Tibial artery (tissue), 4 donors: ENCODE data around the gene UFSP2.

ENCODE experiments used
- DNase-seq, 2 donors: peaks; one replicate each; pipeline ENCODE4 v3.0.0-alpha.2; 2019
- H3K27ac ChIP-seq, 2 donors: fragments of 200-600 bp; sonication (generic) in 1 of 2; 1 replicate in 1 of 2; 2 replicates in 1 of 2; pipeline ENCODE4 v1.5.1; 2018 to 2019; ENCODE audit warnings: mild to moderate bottlenecking in 1 of 2
- H3K27me3 ChIP-seq, 2 donors: fragments of 200-600 bp; sonication (generic) in 1 of 2; one replicate each; pipeline versions ENCODE4 v1.5.1 to v1.6.0; 2016 to 2019
- H3K36me3 ChIP-seq, 3 donors: fragments of 200-600 bp; sonication (generic) in 2 of 3; one replicate each; pipeline ENCODE4 v1.5.1; 2016 to 2019; ENCODE audit warnings: mild to moderate bottlenecking in 2 of 3
- H3K4me1 ChIP-seq, 4 donors: fragments of 200-600 bp; sonication (generic) in 2 of 4; 1 replicate in 3 of 4; 2 replicates in 1 of 4; pipeline ENCODE4 v1.5.1; 2016 to 2019
- H3K4me3 ChIP-seq, 2 donors: fragments of 200-600 bp; sonication (generic) in 1 of 2; 1 replicate in 1 of 2; 2 replicates in 1 of 2; pipeline ENCODE4 v1.5.1; 2018 to 2019; ENCODE audit warnings: mild to moderate bottlenecking in 2 of 2
- H3K9me3 ChIP-seq, 3 donors: fragments of 200-600 bp; sonication (generic) in 1 of 3; one replicate each; pipeline ENCODE4 v1.5.1; 2016 to 2019
- intact Hi-C: fragments of 100-400 bp; cut with DNase I; formaldehyde crosslinking; loops from one replicate; pipeline ENCODE4 v1.15.0; 2023; ENCODE audit warnings: low total_unique reads
- TF ChIP-seq, protein P1 (sequence below), 2 experiments: fragments of 200-600 bp in 1 of 2; fragments of 450-650 bp in 1 of 2; IDR thresholded peaks; one replicate each; pipeline ENCODE4 v1.5.1; 2017 to 2019; ENCODE audit warnings: antibody characterized with exemption in 2 of 2, mild to moderate bottlenecking in 1 of 2, moderate library complexity in 1 of 2

UFSP2 gene

DNA sequence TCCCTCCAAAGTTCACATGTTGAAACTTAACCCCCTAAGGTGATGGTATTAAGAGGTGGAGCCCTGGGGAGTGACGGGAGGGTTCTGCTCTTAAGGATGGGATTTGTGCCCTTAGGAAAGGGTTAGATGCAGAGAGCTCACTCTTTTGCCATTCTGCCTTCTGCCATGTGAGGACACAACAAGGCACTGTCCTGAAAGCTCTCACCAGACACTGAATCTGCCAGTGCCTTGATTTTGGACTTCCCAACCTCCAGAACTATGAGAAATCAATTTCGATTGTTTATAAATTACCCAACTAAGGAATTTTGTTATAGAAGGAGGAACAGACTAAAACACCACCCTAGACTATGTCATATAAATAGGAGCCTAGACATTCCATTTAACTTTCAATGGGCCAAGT, 41.7 kb downstream of the UFSP2 start:
- H3K9me3 ChIP-seq: no peaks in the 10 kb centered on the region

DNA sequence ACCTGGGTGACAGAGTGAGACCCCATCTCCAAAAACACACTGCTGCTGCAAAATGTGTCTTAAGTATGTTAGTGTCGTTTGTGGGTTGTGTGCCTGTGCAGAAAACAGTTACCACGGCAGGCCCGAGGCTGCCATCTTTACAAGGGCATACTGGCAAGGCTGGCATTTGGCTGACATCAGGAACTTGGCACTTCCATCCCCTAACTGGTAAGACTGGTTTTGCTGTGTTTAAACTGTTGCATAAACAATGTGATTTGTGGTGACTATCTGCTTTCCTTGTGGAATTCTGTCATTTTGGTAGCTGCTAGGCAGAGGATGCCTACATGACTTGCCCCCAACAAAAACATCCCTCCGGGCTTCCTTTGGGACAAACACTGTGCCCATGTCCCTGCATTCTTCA, 42.3 kb downstream of the UFSP2 start:
- Histone ChIP-seq H3K27ac (no peak overlapping the region), H3K4me1 (peaks cover 0 to 23% (median 1%) of the 10 kb centered on the region in 4 donors), H3K4me3 (no peak overlapping the region), H3K27me3 (no peaks in the 10 kb centered on the region), H3K9me3 (no peaks in the 10 kb centered on the region), H3K36me3 (no peaks in the 10 kb centered on the region)
- DNase-seq: no peak
- TF ChIP-seq, protein P1, sequence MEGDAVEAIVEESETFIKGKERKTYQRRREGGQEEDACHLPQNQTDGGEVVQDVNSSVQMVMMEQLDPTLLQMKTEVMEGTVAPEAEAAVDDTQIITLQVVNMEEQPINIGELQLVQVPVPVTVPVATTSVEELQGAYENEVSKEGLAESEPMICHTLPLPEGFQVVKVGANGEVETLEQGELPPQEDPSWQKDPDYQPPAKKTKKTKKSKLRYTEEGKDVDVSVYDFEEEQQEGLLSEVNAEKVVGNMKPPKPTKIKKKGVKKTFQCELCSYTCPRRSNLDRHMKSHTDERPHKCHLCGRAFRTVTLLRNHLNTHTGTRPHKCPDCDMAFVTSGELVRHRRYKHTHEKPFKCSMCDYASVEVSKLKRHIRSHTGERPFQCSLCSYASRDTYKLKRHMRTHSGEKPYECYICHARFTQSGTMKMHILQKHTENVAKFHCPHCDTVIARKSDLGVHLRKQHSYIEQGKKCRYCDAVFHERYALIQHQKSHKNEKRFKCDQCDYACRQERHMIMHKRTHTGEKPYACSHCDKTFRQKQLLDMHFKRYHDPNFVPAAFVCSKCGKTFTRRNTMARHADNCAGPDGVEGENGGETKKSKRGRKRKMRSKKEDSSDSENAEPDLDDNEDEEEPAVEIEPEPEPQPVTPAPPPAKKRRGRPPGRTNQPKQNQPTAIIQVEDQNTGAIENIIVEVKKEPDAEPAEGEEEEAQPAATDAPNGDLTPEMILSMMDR (IDR thresholded peaks at IDR 0.05): no peak
- intact Hi-C loops: no loop called here

More for the DNA sequence above, 41.7 kb downstream of the UFSP2 start:
- H3K27ac ChIP-seq: no peak overlapping the region
- H3K36me3 ChIP-seq: no peaks in the 10 kb centered on the region
- intact Hi-C loops: no loop called here
- H3K4me1 ChIP-seq: peaks cover 0 to 23% (median 1%) of the 10 kb centered on the region in 4 donors
- TF ChIP-seq, protein P1 (IDR thresholded peaks at IDR 0.05): no peak
- no peak overlapping the region for H3K4me3 ChIP-seq
- DNase-seq: no peak
- no peaks in the 10 kb centered on the region for H3K27me3 ChIP-seq

DNA sequence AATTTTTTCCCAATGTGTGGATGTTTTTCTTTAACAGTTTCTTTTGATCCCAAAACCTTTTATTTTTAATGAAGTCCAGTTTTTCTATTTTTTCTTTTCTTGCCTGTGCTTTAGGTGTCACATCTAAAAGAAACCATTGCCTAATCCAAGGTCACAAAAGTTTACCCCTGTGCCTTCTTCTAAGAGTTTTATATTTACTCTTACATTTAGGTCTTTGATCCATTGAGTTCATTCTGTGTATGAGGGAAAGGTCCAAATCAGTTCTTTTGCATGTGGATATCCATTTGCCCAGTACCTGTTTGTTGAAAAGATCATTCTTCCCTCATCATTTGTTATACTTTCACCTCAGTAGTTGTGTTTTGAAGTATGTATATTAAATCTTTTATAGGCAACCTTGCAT, 43.0 kb downstream of the UFSP2 start:
- no peak overlapping the region for H3K27ac ChIP-seq
- H3K4me3 ChIP-seq: no peak overlapping the region
- H3K36me3 ChIP-seq: no peaks in the 10 kb centered on the region
- no peaks in the 10 kb centered on the region for H3K9me3 ChIP-seq
- TF ChIP-seq, protein P1 (IDR thresholded peaks at IDR 0.05): no peak
- H3K27me3 ChIP-seq: no peaks in the 10 kb centered on the region
- H3K4me1 ChIP-seq: peaks cover 0 to 23% (median 1%) of the 10 kb centered on the region in 4 donors
- DNase-seq: no peak
- intact Hi-C loops: no loop called here

DNA sequence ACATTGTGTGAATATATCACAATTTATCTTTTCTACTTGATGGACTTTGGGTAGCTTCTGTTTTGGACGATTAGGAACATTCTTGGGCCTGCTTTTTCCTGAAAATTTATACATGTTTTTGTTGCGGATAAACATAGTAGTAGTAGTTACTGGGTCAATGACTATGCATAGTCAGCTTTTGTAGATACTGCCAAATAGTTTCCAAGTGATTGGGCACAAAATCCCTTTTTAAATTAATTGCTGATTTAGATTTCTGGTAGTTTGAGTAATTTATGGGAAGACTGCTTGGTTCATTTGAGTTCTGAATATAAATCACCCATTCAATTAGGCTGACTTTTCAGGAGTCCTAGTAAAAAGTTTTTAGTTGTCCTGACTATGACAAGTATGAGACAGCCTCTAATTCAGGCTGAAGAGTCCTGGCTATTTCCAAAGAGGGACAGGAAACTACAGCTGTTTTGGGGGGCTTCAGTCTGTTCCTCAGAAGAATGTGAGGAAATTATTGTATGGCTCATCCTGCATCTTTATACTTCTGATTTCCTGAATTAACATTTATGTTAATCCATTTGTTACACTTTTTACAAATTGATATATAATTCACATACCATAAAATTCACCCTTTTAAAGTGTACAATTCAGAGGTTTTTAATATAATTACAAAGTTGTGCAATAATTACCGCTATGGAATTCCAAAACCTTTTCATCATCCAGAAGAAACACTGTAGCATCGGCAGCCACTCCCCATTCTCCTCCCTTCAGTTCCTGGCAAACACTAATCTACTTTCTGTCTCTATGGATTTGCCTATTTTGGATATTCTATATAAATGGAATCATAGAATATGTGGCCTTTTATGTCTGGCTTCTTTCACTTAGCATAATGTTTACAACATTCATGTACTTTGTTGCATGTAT, 44.2 kb downstream of the UFSP2 start:
- Histone ChIP-seq H3K4me3 (no peak overlapping the region), H3K27me3 (no peaks in the 10 kb centered on the region), H3K9me3 (no peaks in the 10 kb centered on the region), H3K27ac (no peak overlapping the region), H3K4me1 (peaks cover 0 to 22% (median 1%) of the 10 kb centered on the region in 4 donors), H3K36me3 (no peaks in the 10 kb centered on the region)
- intact Hi-C loops: no loop called here
- no peak for DNase-seq
- TF ChIP-seq, protein P1 (IDR thresholded peaks at IDR 0.05): no peak

DNA sequence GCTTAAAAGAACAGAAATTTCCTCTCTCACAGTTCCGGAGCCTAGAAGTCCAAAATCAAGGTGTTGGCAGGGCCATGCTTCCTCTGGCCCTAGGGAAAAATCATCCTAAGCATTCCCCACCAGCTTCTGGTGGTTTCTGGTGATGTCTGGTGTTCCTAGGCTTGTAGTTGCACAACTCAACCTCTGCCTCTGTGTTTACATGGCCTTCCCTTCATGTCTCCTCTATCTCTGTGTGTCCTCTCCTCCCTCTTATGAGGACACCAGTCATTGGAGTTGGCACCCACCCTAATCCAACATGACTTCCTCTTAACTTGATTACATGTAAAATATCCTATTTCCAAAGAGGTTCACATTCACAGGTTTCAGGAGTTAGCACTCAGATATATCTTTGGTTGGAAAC, 45.4 kb downstream of the UFSP2 start:
- H3K9me3 ChIP-seq: no peaks in the 10 kb centered on the region
- TF ChIP-seq, protein P1 (IDR thresholded peaks at IDR 0.05): no peak
- H3K27ac ChIP-seq: no peak overlapping the region
- intact Hi-C loops: no loop called here
- H3K36me3 ChIP-seq: no peaks in the 10 kb centered on the region
- H3K27me3 ChIP-seq: no peaks in the 10 kb centered on the region
- no peak overlapping the region for H3K4me3 ChIP-seq
- peaks cover 0 to 10% (median 1%) of the 10 kb centered on the region in 4 donors for H3K4me1 ChIP-seq
- no peak for DNase-seq
